ENCODE measurements around the gene SIL1. TPM values are rescaled to one million over a fixed set of nuclear protein-coding genes. Genes with fewer than 3 reads are reported as not detected.

SIL1 gene
- polyA plus RNA-seq, 1 experiment, result 64.6 TPM

DNA sequence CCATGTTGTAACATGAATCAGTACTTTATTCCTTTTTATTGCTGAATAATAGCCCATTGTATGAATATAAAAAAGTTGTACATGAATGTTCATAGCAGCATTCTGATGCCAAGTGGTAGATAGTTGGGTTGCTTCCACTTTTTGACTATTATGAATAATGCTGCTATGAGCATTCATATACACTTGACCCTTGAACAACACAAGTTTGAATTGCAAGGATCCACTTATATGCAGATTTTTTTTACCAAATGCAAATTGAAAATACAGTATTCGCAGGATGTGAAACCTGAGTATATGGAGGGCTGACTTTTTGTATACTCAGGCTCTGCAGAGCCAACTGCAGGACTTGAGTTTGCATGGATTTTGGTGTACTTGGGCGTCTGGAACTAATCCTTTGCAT, 14.7 kb upstream of the SIL1 start:
- H3K27me3 ChIP-seq (ENCODE audit: control insufficient read depth, insufficient read depth, low read length), result peaks cover 9% of the 10 kb centered on the region
- TF ChIP-seq, protein P1, sequence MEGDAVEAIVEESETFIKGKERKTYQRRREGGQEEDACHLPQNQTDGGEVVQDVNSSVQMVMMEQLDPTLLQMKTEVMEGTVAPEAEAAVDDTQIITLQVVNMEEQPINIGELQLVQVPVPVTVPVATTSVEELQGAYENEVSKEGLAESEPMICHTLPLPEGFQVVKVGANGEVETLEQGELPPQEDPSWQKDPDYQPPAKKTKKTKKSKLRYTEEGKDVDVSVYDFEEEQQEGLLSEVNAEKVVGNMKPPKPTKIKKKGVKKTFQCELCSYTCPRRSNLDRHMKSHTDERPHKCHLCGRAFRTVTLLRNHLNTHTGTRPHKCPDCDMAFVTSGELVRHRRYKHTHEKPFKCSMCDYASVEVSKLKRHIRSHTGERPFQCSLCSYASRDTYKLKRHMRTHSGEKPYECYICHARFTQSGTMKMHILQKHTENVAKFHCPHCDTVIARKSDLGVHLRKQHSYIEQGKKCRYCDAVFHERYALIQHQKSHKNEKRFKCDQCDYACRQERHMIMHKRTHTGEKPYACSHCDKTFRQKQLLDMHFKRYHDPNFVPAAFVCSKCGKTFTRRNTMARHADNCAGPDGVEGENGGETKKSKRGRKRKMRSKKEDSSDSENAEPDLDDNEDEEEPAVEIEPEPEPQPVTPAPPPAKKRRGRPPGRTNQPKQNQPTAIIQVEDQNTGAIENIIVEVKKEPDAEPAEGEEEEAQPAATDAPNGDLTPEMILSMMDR (IDR thresholded peaks at IDR 0.05; ENCODE audit: low read depth, low read length), result no peak
- ChIA-PET CTCF (no interaction called here), POLR2A (no interaction called here)
- H3K4me3 ChIP-seq (ENCODE audit: low read depth, low read length), result no peak overlapping the region
- DNase-seq (ENCODE audit: low read depth, low spot score), result no peak
- H3K27ac ChIP-seq (ENCODE audit: low read depth, low read length), result no peak overlapping the region
- no peaks in the 10 kb centered on the region for H3K9me3 ChIP-seq (ENCODE audit: control insufficient read depth, insufficient read depth, low read length)

GRCh38 chr5:139212486-139212885, 14.3 kb upstream of the SIL1 start:
- ChIA-PET CTCF (no interaction called here), POLR2A (no interaction called here)
- no peak for DNase-seq (ENCODE audit: low read depth, low spot score)
- no peaks in the 10 kb centered on the region for H3K9me3 ChIP-seq (ENCODE audit: control insufficient read depth, insufficient read depth, low read length)
- TF ChIP-seq, protein P1 (IDR thresholded peaks at IDR 0.05; ENCODE audit: low read depth, low read length), result no peak
- no peak overlapping the region for H3K27ac ChIP-seq (ENCODE audit: low read depth, low read length)
- H3K4me3 ChIP-seq (ENCODE audit: low read depth, low read length), result no peak overlapping the region
- H3K27me3 ChIP-seq (ENCODE audit: control insufficient read depth, insufficient read depth, low read length), result peaks cover 9% of the 10 kb centered on the region

DNA sequence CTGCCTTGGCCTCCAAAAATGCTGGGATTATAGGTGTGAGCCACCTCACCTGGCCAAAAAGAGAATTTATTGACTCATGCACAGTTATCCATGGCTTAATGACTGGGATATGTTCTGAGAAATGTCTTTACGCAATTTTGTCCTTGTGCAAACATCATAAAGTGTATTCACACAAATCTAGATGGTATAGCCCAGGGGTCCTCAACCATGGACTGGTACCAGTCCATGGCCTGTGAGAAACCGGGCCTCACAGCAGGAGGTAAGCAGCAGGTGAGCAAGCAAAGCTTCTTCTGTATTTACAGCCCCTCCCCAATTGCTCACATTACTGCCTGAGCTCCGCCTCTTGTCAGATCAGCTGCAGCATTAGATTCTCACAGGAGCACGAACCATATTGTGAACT, 12.4 kb upstream of the SIL1 start:
- Histone ChIP-seq H3K27ac (ENCODE audit: low read depth, low read length) (no peak overlapping the region), H3K4me3 (ENCODE audit: low read depth, low read length) (no peak overlapping the region), H3K9me3 (ENCODE audit: control insufficient read depth, insufficient read depth, low read length) (no peaks in the 10 kb centered on the region), H3K27me3 (ENCODE audit: control insufficient read depth, insufficient read depth, low read length) (peaks cover 9% of the 10 kb centered on the region)
- TF ChIP-seq, protein P1 (IDR thresholded peaks at IDR 0.05; ENCODE audit: low read depth, low read length), result no peak
- ChIA-PET CTCF (no interaction called here), POLR2A (no interaction called here)
- DNase-seq (ENCODE audit: low read depth, low spot score), result no peak

- H3K27ac ChIP-seq (ENCODE audit: low read depth, low read length), result no peak overlapping the region
- ChIA-PET CTCF (interaction anchor here (0.6 kb wide), 1 partner anchor 32 kb away, joined by 3 read pairs; no protein-coding TSS in a partner anchor), POLR2A (no interaction called here)
- TF ChIP-seq, protein P1 (IDR thresholded peaks at IDR 0.05; ENCODE audit: low read depth, low read length), result no peak
- H3K4me3 ChIP-seq (ENCODE audit: low read depth, low read length), result no peak overlapping the region
- peaks cover 8% of the 10 kb centered on the region for H3K27me3 ChIP-seq (ENCODE audit: control insufficient read depth, insufficient read depth, low read length)
- DNase-seq (ENCODE audit: low read depth, low spot score), result no peak
- no peaks in the 10 kb centered on the region for H3K9me3 ChIP-seq (ENCODE audit: control insufficient read depth, insufficient read depth, low read length)
These were observed 9.3 kb upstream of the SIL1 start for GRCh38 chr5:139207297-139208000.

DNA sequence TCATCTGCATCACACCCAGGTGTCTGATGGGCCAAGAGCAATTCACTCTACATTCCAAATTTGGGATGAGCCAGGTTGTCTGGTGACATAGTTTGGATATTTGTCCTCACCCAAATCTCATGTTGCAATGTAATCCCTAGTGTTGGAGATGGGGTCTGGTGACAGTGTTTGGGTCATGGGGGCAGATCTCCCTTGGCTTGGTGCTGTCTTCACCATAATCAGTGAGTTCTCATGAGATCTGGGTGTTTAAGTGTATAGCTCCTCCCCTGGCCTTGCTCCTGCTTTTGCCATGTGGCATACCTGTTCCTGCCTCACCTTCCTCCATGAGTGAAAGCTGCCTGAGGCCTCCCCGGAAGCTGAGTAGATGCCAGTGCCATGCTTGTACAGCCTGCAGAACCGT, 7.4 kb upstream of the SIL1 start:
- ChIA-PET CTCF (interaction anchor here (0.6 kb wide), 1 partner anchor 37 kb away, joined by 3 read pairs; no protein-coding TSS in a partner anchor), POLR2A (no interaction called here)
- DNase-seq (ENCODE audit: low read depth, low spot score), result no peak
- H3K4me3 ChIP-seq (ENCODE audit: low read depth, low read length), result no peak overlapping the region
- peaks cover 7% of the 10 kb centered on the region for H3K27me3 ChIP-seq (ENCODE audit: control insufficient read depth, insufficient read depth, low read length)
- no peak overlapping the region for H3K27ac ChIP-seq (ENCODE audit: low read depth, low read length)
- no peaks in the 10 kb centered on the region for H3K9me3 ChIP-seq (ENCODE audit: control insufficient read depth, insufficient read depth, low read length)
- TF ChIP-seq, protein P1 (IDR thresholded peaks at IDR 0.05; ENCODE audit: low read depth, low read length), result no peak
